Fibroblast of pulmonary artery (primary cell): ENCODE data around the gene PCP4L1.
"Not testable (repeated sequence)": the region's sequence is repeated elsewhere in the genome, so short reads cannot be mapped to it uniquely, and the experiment has no call there.

Experiments used
- DNase-seq: peaks from one replicate; pipeline ENCODE4 v3.0.0-alpha.2; 2010; ENCODE audit warnings: low read depth
- H3K4me3 ChIP-seq: replicated peaks from 2 replicates; pipeline ENCODE4 v1.5.1; 2011; ENCODE audit warnings: low read depth, mild to moderate bottlenecking, control low read depth, low read length, moderate library complexity
- TF ChIP-seq, protein P1 (sequence below): IDR thresholded peaks from 2 replicates; pipeline ENCODE4 v1.5.1; 2011; ENCODE audit warnings: mild to moderate bottlenecking, control low read depth, low read length, inconsistent platforms; ENCODE audit errors: missing control alignments

Gene PCP4L1

DNA sequence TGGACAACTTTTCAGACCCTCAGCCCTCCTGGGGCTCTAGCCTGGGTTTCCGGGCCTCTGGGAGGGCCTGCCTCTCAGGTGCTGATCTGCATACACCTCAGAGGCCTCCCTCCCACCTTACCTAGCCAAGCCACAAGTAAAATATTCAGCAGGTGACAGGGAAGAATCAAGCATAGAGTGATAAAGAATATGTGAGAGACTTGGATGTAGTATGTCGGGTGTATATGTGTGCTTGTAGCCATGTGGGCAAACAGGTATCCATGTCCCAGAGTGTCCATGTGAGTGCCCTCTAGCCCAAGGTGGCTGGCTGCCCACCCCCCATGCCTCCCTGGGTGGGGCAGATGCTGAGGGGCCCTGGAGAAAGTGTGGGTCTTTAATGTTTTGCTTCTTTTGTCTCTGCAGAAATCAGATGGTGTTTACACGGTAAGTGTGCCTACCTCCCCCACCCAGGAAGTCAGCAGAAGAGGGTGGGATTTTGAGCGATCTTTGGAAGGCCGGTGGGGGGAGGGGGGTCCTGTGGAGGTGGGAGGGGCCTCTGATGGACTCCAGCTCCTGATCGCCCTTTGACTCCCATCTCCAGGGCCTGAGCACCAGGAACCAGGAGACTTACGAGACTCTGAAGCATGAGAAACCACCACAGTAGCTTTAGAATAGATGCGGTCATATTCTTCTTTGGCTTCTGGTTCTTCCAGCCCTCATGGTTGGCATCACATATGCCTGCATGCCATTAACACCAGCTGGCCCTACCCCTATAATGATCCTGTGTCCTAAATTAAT lies 40.1 kb upstream of the PCP4L1 start:
- TF ChIP-seq, protein P1, sequence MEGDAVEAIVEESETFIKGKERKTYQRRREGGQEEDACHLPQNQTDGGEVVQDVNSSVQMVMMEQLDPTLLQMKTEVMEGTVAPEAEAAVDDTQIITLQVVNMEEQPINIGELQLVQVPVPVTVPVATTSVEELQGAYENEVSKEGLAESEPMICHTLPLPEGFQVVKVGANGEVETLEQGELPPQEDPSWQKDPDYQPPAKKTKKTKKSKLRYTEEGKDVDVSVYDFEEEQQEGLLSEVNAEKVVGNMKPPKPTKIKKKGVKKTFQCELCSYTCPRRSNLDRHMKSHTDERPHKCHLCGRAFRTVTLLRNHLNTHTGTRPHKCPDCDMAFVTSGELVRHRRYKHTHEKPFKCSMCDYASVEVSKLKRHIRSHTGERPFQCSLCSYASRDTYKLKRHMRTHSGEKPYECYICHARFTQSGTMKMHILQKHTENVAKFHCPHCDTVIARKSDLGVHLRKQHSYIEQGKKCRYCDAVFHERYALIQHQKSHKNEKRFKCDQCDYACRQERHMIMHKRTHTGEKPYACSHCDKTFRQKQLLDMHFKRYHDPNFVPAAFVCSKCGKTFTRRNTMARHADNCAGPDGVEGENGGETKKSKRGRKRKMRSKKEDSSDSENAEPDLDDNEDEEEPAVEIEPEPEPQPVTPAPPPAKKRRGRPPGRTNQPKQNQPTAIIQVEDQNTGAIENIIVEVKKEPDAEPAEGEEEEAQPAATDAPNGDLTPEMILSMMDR, result no peak
- no peak overlapping the region for H3K4me3 ChIP-seq

DNA sequence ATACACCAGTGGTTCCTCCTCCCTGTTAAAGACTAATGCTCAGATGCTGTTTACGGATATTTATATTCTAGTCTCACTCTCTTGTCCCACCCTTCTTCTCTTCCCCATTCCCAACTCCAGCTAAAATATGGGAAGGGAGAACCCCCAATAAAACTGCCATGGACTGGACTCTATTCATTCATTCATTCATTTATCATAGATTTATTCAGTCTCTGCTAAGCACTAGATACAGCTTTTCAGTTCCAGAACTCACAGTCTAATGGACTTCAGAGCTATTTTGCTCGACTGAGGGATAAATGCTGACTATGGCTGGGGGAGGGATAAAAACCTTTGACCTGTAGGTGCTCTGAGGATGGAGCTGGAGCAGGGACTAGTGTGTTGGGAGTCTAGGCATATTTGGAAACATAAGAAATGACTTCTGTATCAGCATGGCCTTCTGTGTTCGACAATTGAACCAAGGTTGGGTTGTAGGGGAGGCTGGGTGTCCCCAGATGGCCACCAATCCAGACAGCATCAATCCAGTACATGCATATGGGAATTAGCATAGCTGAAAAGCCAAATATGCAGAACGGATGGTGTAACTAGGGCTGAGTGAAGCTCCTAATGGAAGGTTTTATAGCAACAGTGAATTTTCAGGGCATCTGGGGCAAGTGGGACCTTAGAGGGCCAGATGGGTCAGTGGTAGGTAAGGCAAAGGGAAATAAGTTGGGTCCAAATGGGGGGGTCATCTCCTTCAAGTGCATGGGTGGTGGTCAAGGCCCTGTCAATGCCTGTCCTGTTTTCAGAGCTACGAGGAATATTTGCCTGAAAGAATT lies 39.3 kb upstream of the PCP4L1 start:
- TF ChIP-seq, protein P1, result no peak
- no peak overlapping the region for H3K4me3 ChIP-seq
- no peak for DNase-seq

More for the DNA sequence above, 40.1 kb upstream of the PCP4L1 start:
- no peak for DNase-seq

DNA sequence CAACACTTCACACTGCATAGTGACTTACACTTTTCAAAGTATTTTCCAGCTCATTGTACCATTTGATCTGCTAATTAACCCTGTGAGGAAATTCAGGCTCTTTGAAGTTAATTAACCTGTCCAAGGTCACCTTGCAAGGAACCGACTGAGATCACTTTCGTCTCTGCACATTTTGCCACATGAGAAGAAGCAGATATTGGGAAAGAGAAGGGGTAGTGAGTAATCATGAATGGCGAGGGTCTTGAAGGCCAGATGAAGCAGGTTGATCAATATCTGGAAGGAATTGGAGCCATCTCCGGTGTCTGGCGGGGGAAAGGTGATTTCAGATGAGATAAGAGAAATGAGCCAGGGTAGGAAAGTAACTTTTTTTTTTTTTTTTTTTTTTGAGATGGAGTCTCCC lies 38.5 kb upstream of the PCP4L1 start:
- TF ChIP-seq, protein P1, result no peak
- H3K4me3 ChIP-seq, result no peak overlapping the region
- no peak for DNase-seq

DNA sequence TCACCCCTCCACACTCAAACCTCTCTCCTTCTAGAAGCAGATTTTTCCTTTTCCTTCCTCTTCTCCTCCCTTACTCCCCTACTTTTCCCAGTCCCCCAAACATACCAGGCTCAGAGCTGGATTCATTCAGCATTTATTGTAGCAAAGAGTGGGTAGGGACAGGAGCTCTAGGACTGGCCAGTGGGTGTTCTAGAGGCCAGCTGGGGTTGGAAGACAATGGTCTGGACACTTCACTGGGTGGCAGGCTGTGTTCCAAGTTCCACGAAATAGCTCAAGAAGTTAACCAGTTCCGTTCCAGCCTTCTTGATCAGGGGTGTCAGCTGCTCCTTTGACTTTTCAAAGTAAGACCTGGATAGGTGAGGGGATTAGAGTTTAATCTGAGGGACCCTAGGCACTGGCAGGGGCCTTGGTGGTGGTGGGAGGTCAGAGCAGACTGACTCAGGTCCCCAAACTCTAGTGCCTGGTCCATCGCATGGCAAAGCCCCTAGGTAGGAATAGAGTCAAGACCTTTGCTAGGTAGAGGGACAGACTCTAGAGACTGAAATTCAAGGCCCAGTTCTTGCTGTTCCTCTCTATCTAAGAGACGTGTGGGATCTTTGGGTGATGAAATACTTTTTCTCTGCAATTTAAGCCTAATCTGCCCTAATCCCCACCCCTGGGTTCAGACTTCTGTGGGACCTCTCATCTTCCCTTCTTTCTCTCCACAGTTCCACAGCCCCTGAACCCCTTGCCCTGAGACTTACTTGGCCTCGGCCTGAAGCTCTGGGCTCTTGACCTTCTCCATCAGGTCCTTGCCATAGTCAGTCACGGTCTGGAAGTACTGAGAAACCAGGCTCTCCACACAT lies 36.1 kb upstream of the PCP4L1 start:
- no peak overlapping the region for H3K4me3 ChIP-seq
- TF ChIP-seq, protein P1, result no peak
- no peak for DNase-seq

DNA sequence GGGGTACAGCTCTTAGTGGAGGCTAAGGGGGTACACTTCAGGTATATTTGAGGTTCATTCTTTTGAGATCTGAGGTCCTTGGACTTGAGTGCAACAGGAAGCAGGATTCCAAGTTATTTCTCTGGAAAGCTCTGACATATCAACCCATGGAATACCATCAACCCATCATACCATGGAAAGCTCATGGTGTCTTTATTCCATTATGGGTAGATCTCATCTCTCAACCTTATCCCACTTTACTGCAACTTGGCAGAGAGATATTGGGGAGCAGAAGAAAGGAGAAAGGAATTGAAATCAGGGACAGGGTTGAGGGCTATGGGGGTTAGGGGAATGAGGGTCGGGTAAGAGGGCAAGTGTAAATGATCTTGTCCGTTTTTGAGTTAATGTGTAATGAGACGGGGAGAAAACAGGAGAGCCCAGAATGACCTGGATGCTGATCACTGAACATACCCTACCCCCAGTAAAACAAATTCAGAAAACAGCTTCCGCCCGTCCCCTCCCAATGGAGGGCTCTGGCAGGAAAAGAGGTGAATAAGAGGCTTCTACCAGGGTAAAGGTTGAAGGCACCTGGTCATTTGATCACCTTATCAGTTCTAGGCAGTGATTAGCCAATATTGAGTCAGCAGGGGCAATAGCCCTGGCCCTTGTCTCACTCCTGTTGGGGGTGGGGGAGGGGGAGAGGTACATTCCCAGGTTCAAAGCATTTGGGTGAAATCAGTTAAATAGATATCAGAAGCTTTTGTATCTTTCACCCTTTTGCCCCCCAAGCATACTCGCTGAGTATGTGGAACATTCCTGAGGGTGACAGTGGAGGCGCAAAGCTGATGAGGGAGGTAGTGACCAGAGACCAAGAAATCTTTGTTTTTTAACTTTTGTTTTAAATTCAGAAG lies 34.5 kb upstream of the PCP4L1 start:
- no peak for DNase-seq
- no peak overlapping the region for H3K4me3 ChIP-seq
- TF ChIP-seq, protein P1, result no peak

DNA sequence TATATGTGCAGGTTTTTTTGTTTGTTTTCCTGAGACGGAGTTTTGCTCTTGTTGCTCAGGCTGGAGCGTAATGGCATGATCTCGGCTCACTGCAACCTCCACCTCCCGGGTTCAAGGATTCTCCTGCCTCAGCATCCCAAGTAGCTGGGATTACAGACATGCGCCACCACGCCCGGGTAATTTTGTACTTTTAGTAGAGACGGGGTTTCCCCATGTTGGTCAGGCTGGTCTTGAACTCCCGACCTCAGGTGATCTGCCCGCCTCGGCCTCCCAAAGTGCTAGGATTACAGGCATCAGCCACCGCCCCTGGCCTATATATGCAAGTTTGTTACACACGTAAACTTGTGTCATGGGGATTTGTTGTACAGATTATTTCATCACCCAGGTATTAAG lies 33.9 kb upstream of the PCP4L1 start:
- not testable (repeated sequence) for DNase-seq, H3K4me3 ChIP-seq
